B cell (primary cell): Measurements from ENCODE around the gene USP7. TPM values are rescaled to one million over a fixed set of nuclear protein-coding genes. Genes with fewer than 3 reads are reported as not detected.

Experiments
- ATAC-seq: fragments of 200-7000 bp; cut with Tn5 transposase; one replicate; pipeline ENCODE4 v1.10.0; 2021; ENCODE audit warnings: low read depth, mild to moderate bottlenecking, moderate number of reproducible peaks, moderate library complexity
- CTCF ChIA-PET: fragments of 350-600 bp; sonication (Branson Sonifier 250); formaldehyde crosslinking; loops from one replicate; lab custom pipeline; 2021; ENCODE audit warnings: antibody characterized with exemption, inconsistent platforms; lab: Charles Lee
- POLR2A ChIA-PET: fragments of 350-600 bp; sonication (Branson Sonifier 250); formaldehyde crosslinking; loops from one replicate; lab custom pipeline; 2021; ENCODE audit warnings: antibody characterized with exemption; lab: Charles Lee
- DNase-seq: peaks from one replicate; pipeline ENCODE4 v3.0.0; 2013
- H2AFZ ChIP-seq: 2 replicates; pipeline ENCODE4 v1.6.1; 2012; ENCODE audit warnings: mild to moderate bottlenecking, low read depth, low read length; ENCODE audit not compliant: insufficient read depth, poor library complexity, severe bottlenecking
- H3K27ac ChIP-seq, 2 donors: 1 replicate in 1 of 2; 2 replicates in 1 of 2; pipeline ENCODE4 v1.5.1; 2012 to 2013; ENCODE audit warnings: low read length in 2 of 2, mild to moderate bottlenecking in 2 of 2, moderate library complexity in 1 of 2
- H3K27me3 ChIP-seq, 4 experiments: fragments of 200-600 bp in 1 of 4; sonication (generic) in 1 of 4; replicated peaks in 1 of 4; 1 replicate in 2 of 4; 2 replicates in 2 of 4; pipeline versions ENCODE4 v1.6.1 to v1.7.0; 2013 to 2016; ENCODE audit warnings: low read length in 3 of 4, mild to moderate bottlenecking in 2 of 4, mixed read lengths in 1 of 4, moderate library complexity in 1 of 4; ENCODE audit not compliant: insufficient read depth in 4 of 4, control insufficient read depth in 3 of 4; ENCODE audit errors: control extremely low read depth in 1 of 4
- H3K36me3 ChIP-seq, 2 experiments: replicated peaks in 1 of 2; 1 replicate in 1 of 2; 2 replicates in 1 of 2; pipeline versions ENCODE4 v1.6.1 to v1.7.1; 2013; ENCODE audit warnings: low read length in 1 of 2; ENCODE audit not compliant: insufficient read depth in 2 of 2, control insufficient read depth in 1 of 2; ENCODE audit errors: control extremely low read depth in 1 of 2, extremely low read depth in 1 of 2
- H3K4me1 ChIP-seq, 2 donors: fragments of 200-600 bp in 1 of 2; sonication (generic) in 1 of 2; 1 replicate in 1 of 2; 2 replicates in 1 of 2; pipeline versions ENCODE4 v1.5.1 to v1.6.1; 2013 to 2017; ENCODE audit warnings: low read length in 2 of 2; ENCODE audit not compliant: control insufficient read depth in 2 of 2, insufficient read depth in 2 of 2
- H3K4me2 ChIP-seq: replicated peaks from 2 replicates; pipeline ENCODE3; 2012; ENCODE audit warnings: mild to moderate bottlenecking, low read depth, low read length; ENCODE audit not compliant: poor library complexity, severe bottlenecking
- H3K4me3 ChIP-seq, 5 experiments: fragments of 200-600 bp in 1 of 5; sonication (generic) in 1 of 5; 1 replicate in 3 of 5; 2 replicates in 2 of 5; pipeline versions ENCODE4 v1.5.1 to v1.7.0; 2011 to 2016; ENCODE audit warnings: low read length in 4 of 5, mild to moderate bottlenecking in 4 of 5, low read depth in 2 of 5, control low read depth in 1 of 5, moderate library complexity in 1 of 5; ENCODE audit not compliant: insufficient read depth in 1 of 5; ENCODE audit errors: control extremely low read depth in 1 of 5, extremely low read depth in 1 of 5
- H3K79me2 ChIP-seq: fragments of 200-600 bp; sonication (generic); one replicate; pipeline ENCODE4 v1.6.0; 2016; ENCODE audit warnings: low read length; ENCODE audit not compliant: control insufficient read depth, insufficient read depth
- H3K9ac ChIP-seq: fragments of 200-600 bp; sonication (generic); 2 replicates; pipeline ENCODE4 v1.6.1; 2017; ENCODE audit warnings: mild to moderate bottlenecking, low read length, moderate library complexity
- H3K9me3 ChIP-seq, 3 donors: one replicate each; pipeline versions ENCODE4 v1.6.1 to v1.7.1; 2013; ENCODE audit warnings: low read length in 2 of 3; ENCODE audit not compliant: control insufficient read depth in 2 of 3, insufficient read depth in 1 of 3; ENCODE audit errors: control extremely low read depth in 1 of 3
- H4K20me1 ChIP-seq: 2 replicates; pipeline ENCODE4 v1.6.0; 2012; ENCODE audit warnings: mild to moderate bottlenecking, low read length; ENCODE audit not compliant: insufficient read depth, control insufficient read depth, poor library complexity, severe bottlenecking
- H3K27ac Mint-ChIP-seq: one replicate; pipeline ENCODE4 v1.8.0; 2021; ENCODE audit warnings: mixed read lengths
- H3K27me3 Mint-ChIP-seq: one replicate; pipeline ENCODE4 v1.8.0; 2021; ENCODE audit warnings: mixed read lengths
- H3K4me1 Mint-ChIP-seq: one replicate; pipeline ENCODE4 v1.8.0; 2021; ENCODE audit warnings: mixed read lengths
- H3K4me3 Mint-ChIP-seq: one replicate; pipeline ENCODE4 v1.8.0; 2021; ENCODE audit warnings: mixed read lengths
- H3K9me3 Mint-ChIP-seq: one replicate; pipeline ENCODE4 v1.8.0; 2022; ENCODE audit warnings: mixed read lengths; ENCODE audit not compliant: insufficient read depth
- CTCF ChIP-seq: fragments of 200-600 bp; IDR thresholded peaks from one replicate; pipeline ENCODE4 v1.8.0; 2022; ENCODE audit warnings: antibody characterized with exemption, mild to moderate bottlenecking
- EZH2 ChIP-seq: IDR thresholded peaks from 2 replicates; pipeline ENCODE4 v1.6.1; 2012; ENCODE audit warnings: borderline replicate concordance, low read depth, mild to moderate bottlenecking, moderate library complexity, low read length; ENCODE audit not compliant: insufficient read depth, poor library complexity, severe bottlenecking
- WGBS: methylation state at CpG from one replicate; pipeline ENCODE4 v1.1.5; 2013; ENCODE audit warnings: missing lambda C conversion rate; ENCODE audit not compliant: insufficient coverage; 5-methylcytosine and 5-hydroxymethylcytosine counted together
- intact Hi-C: fragments of 100-400 bp; cut with micrococcal nuclease; formaldehyde crosslinking; loops from one replicate; pipeline ENCODE4 v1.10.0; 2022
- polyA plus RNA-seq: library from polyadenylated mRNA; depleted of rRNA; stranded (reverse); fragments of >200 nt; gene quantifications from 2 replicates; pipeline ENCODE4 v1.2.3, GENCODE V29; 2012
- total RNA-seq, 2 donors: library from RNA; stranded (reverse); fragments of 120-200 nt in 1 of 2; gene quantifications; 1 replicate in 1 of 2; 2 replicates in 1 of 2; pipeline versions ENCODE4 v1.2.3 to v1.2.4, GENCODE V29; 2013 to 2022

Gene USP7
- total and polyA plus RNA-seq, 2 donors (not counting 1 experiment from before 2014, with no cell fraction given), result 27.4 to 223 TPM

GRCh38 chr16:9004183-9004582 is 40.5 kb upstream of the USP7 start:
- ATAC-seq (no peak), DNase-seq (no peak)
- Histone ChIP-seq H3K79me2 (no peaks in the 10 kb centered on the region), H3K27me3 (peaks cover 0 to 4% (median 1%) of the 10 kb centered on the region in 4 experiments), H3K4me1 (peaks cover 8 to 10% of the 10 kb centered on the region in 2 donors), H3K9ac (no peak overlapping the region), H3K4me3 (no peak overlapping the region), H2AFZ (no peak overlapping the region), H3K4me2 (no peak overlapping the region), H3K36me3 (no peaks in the 10 kb centered on the region), H3K9me3 (peaks cover 0 to 3% (median 0%) of the 10 kb centered on the region in 3 donors), H3K27ac (no peak overlapping the region), H4K20me1 (no peaks in the 10 kb centered on the region)
- no peak overlapping the region for H3K27ac Mint-ChIP-seq
- peaks cover 8% of the 10 kb centered on the region for H3K4me1 Mint-ChIP-seq
- H3K4me3 Mint-ChIP-seq, result no peak overlapping the region
- ChIA-PET POLR2A (no interaction called here), CTCF (interaction anchor here (0.6 kb wide), 1 partner anchor 80 kb away, joined by 3 read pairs; no protein-coding TSS in a partner anchor)
- TF ChIP-seq CTCF, result no peak
- TF ChIP-seq EZH2, result no peak
- 100% methylated on average over 1 of the region's 4 CpGs for WGBS
- intact Hi-C loops, result no loop called here
- peaks cover 18% of the 10 kb centered on the region for H3K27me3 Mint-ChIP-seq
- H3K9me3 Mint-ChIP-seq, result no peaks in the 10 kb centered on the region

- Histone ChIP-seq H3K4me1 (peaks cover 6 to 7% of the 10 kb centered on the region in 2 donors), H3K27ac (no peak overlapping the region), H3K36me3 (no peaks in the 10 kb centered on the region), H3K9me3 (peaks cover 0 to 3% (median 0%) of the 10 kb centered on the region in 3 donors), H2AFZ (no peak overlapping the region), H3K4me3 (no peak overlapping the region), H4K20me1 (no peaks in the 10 kb centered on the region), H3K4me2 (no peak overlapping the region), H3K79me2 (no peaks in the 10 kb centered on the region), H3K9ac (no peak overlapping the region), H3K27me3 (peaks cover 0 to 4% (median 1%) of the 10 kb centered on the region in 4 experiments)
- no CpG with 5 or more reads among the region's 3 CpGs for WGBS
- H3K27me3 Mint-ChIP-seq, result peaks cover 15% of the 10 kb centered on the region
- POLR2A ChIA-PET, result no interaction called here
- CTCF ChIA-PET, result no interaction called here
- DNase-seq, result no peak
- no peaks in the 10 kb centered on the region for H3K9me3 Mint-ChIP-seq
- intact Hi-C loops, result no loop called here
- H3K27ac Mint-ChIP-seq, result no peak overlapping the region
- no peak for TF ChIP-seq CTCF
- no peak for TF ChIP-seq EZH2
- no peak for ATAC-seq
- H3K4me1 Mint-ChIP-seq, result peaks cover 6% of the 10 kb centered on the region
- no peak overlapping the region for H3K4me3 Mint-ChIP-seq
Measured at GRCh38 chr16:9003763-9004162, 40.1 kb upstream of the USP7 start.
